WTC11 (cell line): ENCODE results near the gene SLC2A6.
"Not testable (repeated sequence)": the region's sequence is repeated elsewhere in the genome, so short reads cannot be mapped to it uniquely, and the experiment has no call there.

ENCODE experiments used
- CTCF ChIP-seq: fragments of 200-600 bp; IDR thresholded peaks from 2 replicates; pipeline ENCODE4 v1.8.0; 2022; ENCODE audit warnings: antibody characterized with exemption
- ELF4 ChIP-seq: sonication (generic); formaldehyde crosslinking; IDR thresholded peaks from 2 replicates; pipeline ENCODE4 v1.8.1; 2022; ENCODE audit warnings: low read depth, mild to moderate bottlenecking, moderate library complexity, missing genetic modification reagents
- JUN ChIP-seq: sonication (generic); formaldehyde crosslinking; IDR thresholded peaks from 2 replicates; pipeline ENCODE4 v1.8.0; 2023; ENCODE audit warnings: mild to moderate bottlenecking, missing genetic modification reagents
- NFYB ChIP-seq: sonication (generic); formaldehyde crosslinking; conservative IDR thresholded peaks from 2 replicates; pipeline ENCODE4 v1.8.0; 2022; ENCODE audit warnings: low read depth, missing genetic modification reagents
- NR2C2 ChIP-seq: sonication (generic); formaldehyde crosslinking; IDR thresholded peaks from 2 replicates; pipeline ENCODE4 v1.8.0; 2022; ENCODE audit warnings: mild to moderate bottlenecking, missing genetic modification reagents
- TEAD4 ChIP-seq: sonication (generic); formaldehyde crosslinking; IDR thresholded peaks from 2 replicates; pipeline ENCODE4 v1.8.0; 2022; ENCODE audit warnings: mild to moderate bottlenecking, missing genetic modification reagents
- ZNF232 ChIP-seq: sonication (generic); formaldehyde crosslinking; IDR thresholded peaks from 2 replicates; pipeline ENCODE4 v1.8.0; 2022; ENCODE audit warnings: mild to moderate bottlenecking, missing genetic modification reagents

- not testable (repeated sequence) for TF ChIP-seq ZNF232 (CRISPR knock-in tag); JUN; CTCF; ELF4 (CRISPR knock-in tag); NR2C2 (CRISPR knock-in tag); TEAD4 (CRISPR knock-in tag); NFYB (CRISPR knock-in tag)
Measured at GRCh38 chr9:133451865-133452264, 27.0 kb downstream of the SLC2A6 start.
